IMR-90 (cell line): ENCODE data around the gene SLC40A1. TPM values are rescaled to one million over a fixed set of nuclear protein-coding genes. Genes with fewer than 3 reads are reported as not detected.

Source experiments
- ATAC-seq: fragments of 200-7000 bp; cut with Tn5 transposase; 2 replicates; pipeline ENCODE4 v1.9.1; 2020; ENCODE audit warnings: low read depth, mild to moderate bottlenecking, moderate library complexity
- BruUV-seq: library from RNA; stranded (reverse); fragments of 400-500 nt; replicated peaks from 2 replicates; lab custom pipeline; 2021; lab: Mats Ljungman, UMichigan
- CTCF ChIA-PET: fragments of 300-600 bp; formaldehyde crosslinking; extraction: SDS; loops from one replicate; lab custom pipeline; 2021; ENCODE audit warnings: antibody characterized with exemption; lab: Yijun Ruan, JAX
- POLR2A ChIA-PET: fragments of 300-600 bp; sonication (Branson Sonifier 250); formaldehyde crosslinking; loops from one replicate; lab custom pipeline; 2022; ENCODE audit warnings: antibody characterized with exemption; ENCODE audit not compliant: unreplicated experiment; lab: Charles Lee
- DNase-seq: peaks from one replicate; pipeline ENCODE4 v3.0.0; 2013
- H2AFZ ChIP-seq: replicated peaks from 2 replicates; pipeline ENCODE3; 2013; ENCODE audit warnings: low read length, mild to moderate bottlenecking; ENCODE audit not compliant: poor library complexity
- H2AK5ac ChIP-seq: 2 replicates; pipeline ENCODE4 v1.6.1; 2013; ENCODE audit warnings: low read depth, low read length, inconsistent platforms
- H2AK9ac ChIP-seq: replicated peaks from 2 replicates; pipeline ENCODE3; 2013; ENCODE audit warnings: mild to moderate bottlenecking, low read depth, low read length, moderate library complexity; ENCODE audit not compliant: poor library complexity
- H2BK120ac ChIP-seq: 2 replicates; pipeline ENCODE4 v1.6.1; 2013; ENCODE audit warnings: low read depth, low read length, inconsistent platforms
- H2BK15ac ChIP-seq: 3 replicates; pipeline ENCODE4 v1.6.1; 2013; ENCODE audit warnings: low read depth, low read length, inconsistent platforms
- H2BK20ac ChIP-seq: 2 replicates; pipeline ENCODE4 v1.6.1; 2013; ENCODE audit warnings: low read depth, mild to moderate bottlenecking, inconsistent platforms, low read length, moderate library complexity
- H2BK5ac ChIP-seq: 2 replicates; pipeline ENCODE4 v1.6.1; 2013; ENCODE audit warnings: mild to moderate bottlenecking, low read depth, low read length, inconsistent platforms; ENCODE audit not compliant: poor library complexity, severe bottlenecking
- H3K14ac ChIP-seq: replicated peaks from 2 replicates; pipeline ENCODE4 v1.6.1; 2013; ENCODE audit warnings: low read depth, low read length, inconsistent platforms
- H3K18ac ChIP-seq: 2 replicates; pipeline ENCODE4 v1.6.1; 2013; ENCODE audit warnings: low read depth, low read length, control low read depth
- H3K23ac ChIP-seq: 2 replicates; pipeline ENCODE4 v1.6.1; 2013; ENCODE audit warnings: low read depth, low read length, inconsistent platforms
- H3K27ac ChIP-seq: 2 replicates; pipeline ENCODE4 v1.5.1; 2013; ENCODE audit warnings: mild to moderate bottlenecking, control low read depth, low read length; ENCODE audit not compliant: insufficient read depth
- H3K27me3 ChIP-seq: 2 replicates; pipeline ENCODE4 v1.6.1; 2013; ENCODE audit warnings: low read length; ENCODE audit not compliant: control insufficient read depth, insufficient read depth
- H3K36me3 ChIP-seq: 2 replicates; pipeline ENCODE4 v1.6.1; 2013; ENCODE audit warnings: low read length, mixed read lengths; ENCODE audit not compliant: control insufficient read depth, insufficient read depth
- H3K4ac ChIP-seq: 2 replicates; pipeline ENCODE4 v1.6.1; 2013; ENCODE audit warnings: low read depth, low read length, inconsistent platforms
- H3K4me1 ChIP-seq: 2 replicates; pipeline ENCODE4 v1.6.1; 2013; ENCODE audit warnings: low read length, mixed read lengths; ENCODE audit not compliant: control insufficient read depth, insufficient read depth
- H3K4me2 ChIP-seq: 2 replicates; pipeline ENCODE4 v1.6.1; 2013; ENCODE audit warnings: low read depth, mild to moderate bottlenecking, control low read depth, low read length, moderate library complexity
- H3K4me3 ChIP-seq: 2 replicates; pipeline ENCODE4 v1.5.1; 2013; ENCODE audit warnings: low read depth, mild to moderate bottlenecking, control low read depth, low read length, moderate library complexity; ENCODE audit not compliant: insufficient read depth
- H3K56ac ChIP-seq: 2 replicates; pipeline ENCODE4 v1.6.1; 2013; ENCODE audit warnings: low read length, inconsistent platforms; ENCODE audit not compliant: insufficient read depth; ENCODE audit errors: extremely low read depth
- H3K79me1 ChIP-seq, 2 experiments: 2 replicates each; pipeline ENCODE4 v1.6.1; 2013; ENCODE audit warnings: low read length in 2 of 2, inconsistent platforms in 1 of 2, low read depth in 1 of 2
- H3K9ac ChIP-seq: 2 replicates; pipeline ENCODE4 v1.6.1; 2013; ENCODE audit warnings: low read depth, low read length, control low read depth
- H3K9me1 ChIP-seq: 2 replicates; pipeline ENCODE4 v1.6.1; 2013; ENCODE audit warnings: low read length, inconsistent platforms; ENCODE audit not compliant: insufficient read depth
- H3K9me3 ChIP-seq: 2 replicates; pipeline ENCODE4 v1.6.1; 2013; ENCODE audit warnings: low read length; ENCODE audit not compliant: control insufficient read depth, insufficient read depth
- H4K20me1 ChIP-seq: 2 replicates; pipeline ENCODE4 v1.6.1; 2013; ENCODE audit warnings: low read length, inconsistent platforms; ENCODE audit not compliant: insufficient read depth
- H4K5ac ChIP-seq: 2 replicates; pipeline ENCODE4 v1.6.1; 2013; ENCODE audit warnings: mild to moderate bottlenecking, low read depth, low read length, control low read depth
- H4K8ac ChIP-seq, 2 experiments: 2 replicates each; pipeline ENCODE4 v1.6.1; 2013; ENCODE audit warnings: low read depth in 2 of 2, low read length in 2 of 2, control low read depth in 1 of 2, inconsistent platforms in 1 of 2
- H4K91ac ChIP-seq: 2 replicates; pipeline ENCODE4 v1.6.1; 2013; ENCODE audit warnings: low read depth, low read length, inconsistent platforms; ENCODE audit not compliant: insufficient read depth
- BHLHE40 ChIP-seq: fragments of 150-350 bp; IDR thresholded peaks from 2 replicates; pipeline ENCODE4 v1.6.1; 2016; ENCODE audit warnings: mild to moderate bottlenecking, low read depth, low read length
- CHD1 ChIP-seq: IDR thresholded peaks from 2 replicates; pipeline ENCODE4 v1.6.1; 2012; ENCODE audit warnings: low read depth, low read length, improper control_type of control experiment
- CTCF ChIP-seq: conservative IDR thresholded peaks from 2 replicates; pipeline ENCODE4 v1.5.1; 2012; ENCODE audit warnings: mild to moderate bottlenecking, low read depth, low read length, improper control_type of control experiment
- ELK1 ChIP-seq: fragments of 150-350 bp; IDR thresholded peaks from 2 replicates; pipeline ENCODE4 v1.6.1; 2016; ENCODE audit warnings: low read depth, mild to moderate bottlenecking, low read length, moderate library complexity, borderline replicate concordance
- FOS ChIP-seq: fragments of 150-350 bp; IDR thresholded peaks from 2 replicates; pipeline ENCODE4 v1.6.1; 2016; ENCODE audit warnings: low read depth, low read length
- MAFK ChIP-seq: IDR thresholded peaks from 2 replicates; pipeline ENCODE4 v1.6.1; 2012; ENCODE audit warnings: low read depth, low read length, improper control_type of control experiment
- MXI1 ChIP-seq: IDR thresholded peaks from 2 replicates; pipeline ENCODE4 v1.6.1; 2012; ENCODE audit warnings: low read depth, mild to moderate bottlenecking, low read length, moderate library complexity, borderline replicate concordance
- POLR2A ChIP-seq: IDR thresholded peaks from 2 replicates; pipeline ENCODE4 v1.6.1; 2012; ENCODE audit warnings: mild to moderate bottlenecking, low read depth, low read length
- RAD21 ChIP-seq: IDR thresholded peaks from 2 replicates; pipeline ENCODE4 v1.6.1; 2012; ENCODE audit warnings: low read length, improper control_type of control experiment
- RCOR1 ChIP-seq: IDR thresholded peaks from 2 replicates; pipeline ENCODE4 v1.6.1; 2012; ENCODE audit warnings: mild to moderate bottlenecking, low read length, improper control_type of control experiment; ENCODE audit not compliant: insufficient replicate concordance
- RFX5 ChIP-seq: IDR thresholded peaks from 2 replicates; pipeline ENCODE4 v1.8.0; 2012; ENCODE audit warnings: low read depth, mild to moderate bottlenecking, low read length, moderate library complexity
- SMC3 ChIP-seq: fragments of 150-350 bp; IDR thresholded peaks from 2 replicates; pipeline ENCODE4 v1.6.1; 2016; ENCODE audit warnings: low read depth, mild to moderate bottlenecking, antibody characterized with exemption, low read length, moderate library complexity
- USF2 ChIP-seq: fragments of 150-350 bp; IDR thresholded peaks from 2 replicates; pipeline ENCODE4 v1.6.1; 2017; ENCODE audit warnings: mild to moderate bottlenecking, antibody characterized with exemption, low read length, low read depth
- WGBS, 2 experiments: methylation state at CpG; one replicate each; pipeline versions ENCODE4 v1.1.5 to v1.1.7; 2013; ENCODE audit warnings: missing lambda C conversion rate in 2 of 2; ENCODE audit not compliant: insufficient read length in 1 of 2; ENCODE audit errors: extremely low coverage in 2 of 2; 5-methylcytosine and 5-hydroxymethylcytosine counted together
- dilution Hi-C: fragments of 300-500 bp; cut with HindIII; formaldehyde crosslinking; loops from one replicate; pipeline ENCODE4 v1.14.3; 2018; ENCODE audit warnings: low sequenced_read_pairs; ENCODE audit not compliant: unreplicated experiment
- in situ Hi-C: fragments of 300-500 bp; cut with MboI; formaldehyde crosslinking; loops from 3 replicates; pipeline ENCODE4 v1.14.3; 2019; ENCODE audit warnings: low sequenced_read_pairs, inconsistent platforms, mixed read lengths
- intact Hi-C: fragments of 100-400 bp; cut with micrococcal nuclease; formaldehyde crosslinking; loops from 2 replicates; pipeline ENCODE4 v1.10.0; 2022
- polyA plus RNA-seq, 3 experiments: library from polyadenylated mRNA; depleted of rRNA; stranded (reverse); fragments of >200 nt; gene quantifications; 2 replicates each; pipeline ENCODE4 v1.2.3, GENCODE V29; 2012; ENCODE audit warnings: low replicate concordance in 1 of 3
- total RNA-seq: library from RNA; depleted of rRNA; stranded (reverse); fragments of >200 nt; gene quantifications from 2 replicates; pipeline ENCODE4 v1.2.3, GENCODE V29; 2012

Gene SLC40A1
- total and polyA plus RNA-seq, 2 of the 4 experiments (the other 2 are of a cell fraction) = 1.5 to 5.0 TPM

GRCh38 chr2:189533288-189534035 is 47.1 kb downstream of the SLC40A1 start:
- H3K23ac ChIP-seq = no peak overlapping the region
- dilution Hi-C loops = no loop called here
- peak overlapping the region; percentile 27; the same call in 1 of the 2 replicates for H2BK20ac ChIP-seq
- H3K9me1 ChIP-seq = no peaks in the 10 kb centered on the region
- H2BK120ac ChIP-seq = no peak overlapping the region
- H4K91ac ChIP-seq = no peak overlapping the region
- H4K20me1 ChIP-seq = no peaks in the 10 kb centered on the region
- no peak overlapping the region for H3K27ac ChIP-seq
- H3K4me3 ChIP-seq = no peak overlapping the region
- no peak overlapping the region for H4K8ac ChIP-seq
- ChIA-PET CTCF (interaction anchor here (0.8 kb wide), 1 partner anchor 51 kb away, joined by 3 read pairs; no protein-coding TSS in a partner anchor), POLR2A (no interaction called here)
- peak overlapping the region; percentile 91 for H3K18ac ChIP-seq
- no peak overlapping the region for H2AK9ac ChIP-seq
- no peak overlapping the region for H3K4me2 ChIP-seq
- H3K79me1 ChIP-seq = no peaks in the 10 kb centered on the region
- no peak for DNase-seq
- WGBS, 2 experiments = 81% methylated on average over 3 of the region's 6 CpGs; no CpG with 5 or more reads in 1 of the 2 experiments
- H3K56ac ChIP-seq = no peak overlapping the region
- no peak overlapping the region for H2AFZ ChIP-seq
- peak overlapping the region; percentile 12; the same call in 1 of the 2 replicates for H4K5ac ChIP-seq
- no peaks in the 10 kb centered on the region for H3K27me3 ChIP-seq
- H3K9me3 ChIP-seq = no peaks in the 10 kb centered on the region
- ATAC-seq = no peak
- no peak overlapping the region for H3K14ac ChIP-seq
- H2BK15ac ChIP-seq = 0 out of 3 replicates have a peak overlapping the region, but pooled peaks have one; percentile 30
- no peak overlapping the region for H3K9ac ChIP-seq
- in situ Hi-C loops = no loop called here
- BruUV-seq = no TSS peak
- no peak overlapping the region for H2AK5ac ChIP-seq
- H3K36me3 ChIP-seq = no peaks in the 10 kb centered on the region
- H3K4me1 ChIP-seq = peaks cover 3% of the 10 kb centered on the region
- TF ChIP-seq CHD1 (no peak), MAFK (no peak), POLR2A (no peak), SMC3 (no peak), MXI1 (no peak), RAD21 (no peak), BHLHE40 (no peak), ELK1 (no peak), USF2 (no peak), RCOR1 (no peak), RFX5 (no peak), FOS (no peak), CTCF (no peak)
- intact Hi-C loops = no loop called here
- H3K4ac ChIP-seq = no peak overlapping the region
- H2BK5ac ChIP-seq = no peak overlapping the region
